Measurements from ENCODE around the gene POM121C.
"Not testable (repeated sequence)": the region's sequence is repeated elsewhere in the genome, so short reads cannot be mapped to it uniquely, and the experiment has no call there.

The POM121C gene

DNA sequence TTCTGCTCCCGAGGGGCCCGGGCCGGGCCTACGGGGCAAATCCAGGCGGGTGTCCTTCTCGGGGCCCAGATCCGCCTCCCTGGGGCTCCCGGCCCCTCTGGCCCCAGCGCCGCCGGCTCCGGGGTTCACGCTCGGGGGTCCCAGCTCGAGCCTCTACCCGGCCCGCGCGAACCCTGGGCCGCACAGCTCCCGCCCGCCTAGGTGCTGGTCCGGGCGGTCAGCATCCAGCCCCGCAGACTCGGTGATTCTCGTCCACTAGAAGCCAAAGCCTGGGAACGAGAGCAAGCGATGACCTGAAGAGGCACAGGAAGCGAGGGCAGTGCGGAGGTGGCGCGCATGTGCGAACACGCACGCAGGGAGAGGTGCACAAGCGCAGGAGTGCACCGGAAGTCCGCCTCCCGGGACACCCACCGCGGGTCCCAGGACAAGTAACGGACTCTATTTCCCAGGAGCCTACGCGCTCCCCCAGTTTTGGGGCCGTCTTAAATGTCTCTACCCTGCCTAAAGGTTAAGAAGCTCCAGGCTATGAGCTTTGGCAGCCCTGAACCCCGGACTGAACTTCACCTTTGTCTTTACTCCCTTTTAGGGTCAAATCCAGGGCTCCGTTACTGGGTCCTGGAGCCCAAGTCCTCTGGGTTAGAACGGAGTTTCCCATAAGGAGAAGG is at the start of gene POM121C:
Gene POM121C, minus strand, starts transcription at position 321 of the 665 bp plus-strand sequence. CDS start 44,803 bp downstream, outside the sequence.
- DNase-seq (ENCODE audit: low read depth in 2 of 2): peak; percentile 63 to 67

DNA sequence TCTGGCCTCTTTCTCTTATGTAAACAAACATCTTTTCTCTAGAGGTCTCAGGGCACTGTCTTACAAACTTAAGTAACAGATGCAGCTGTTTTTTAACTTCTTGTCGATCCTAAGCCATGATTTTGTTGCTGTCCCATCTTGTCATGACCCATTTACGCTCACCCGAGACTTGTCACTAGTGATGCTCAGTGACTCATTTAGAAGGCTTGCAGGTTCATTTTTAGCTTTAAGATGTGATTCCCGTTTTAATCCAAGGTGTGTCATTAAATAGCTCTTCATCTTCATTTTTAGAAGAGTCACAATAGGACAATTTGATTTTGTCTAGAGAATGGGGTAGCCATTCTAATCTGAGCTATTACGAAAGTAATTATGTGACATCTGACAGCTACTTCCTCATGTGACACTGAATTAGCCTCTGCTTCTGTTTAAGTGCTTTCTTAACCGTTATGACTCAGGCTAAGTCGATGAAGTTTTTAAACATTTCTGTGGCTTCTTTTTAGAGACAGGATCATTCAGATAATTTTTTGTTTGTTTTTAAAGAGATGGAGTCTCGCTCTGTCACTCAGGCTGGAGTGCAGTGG is 48.7 kb upstream of the POM121C start:
- no peak for DNase-seq (ENCODE audit: low read depth in 2 of 2)

- DNase-seq (ENCODE audit: low read depth in 2 of 2): no peak
Observed at GRCh38 chr7:75533926-75534325, 47.8 kb upstream of the POM121C start.

DNA sequence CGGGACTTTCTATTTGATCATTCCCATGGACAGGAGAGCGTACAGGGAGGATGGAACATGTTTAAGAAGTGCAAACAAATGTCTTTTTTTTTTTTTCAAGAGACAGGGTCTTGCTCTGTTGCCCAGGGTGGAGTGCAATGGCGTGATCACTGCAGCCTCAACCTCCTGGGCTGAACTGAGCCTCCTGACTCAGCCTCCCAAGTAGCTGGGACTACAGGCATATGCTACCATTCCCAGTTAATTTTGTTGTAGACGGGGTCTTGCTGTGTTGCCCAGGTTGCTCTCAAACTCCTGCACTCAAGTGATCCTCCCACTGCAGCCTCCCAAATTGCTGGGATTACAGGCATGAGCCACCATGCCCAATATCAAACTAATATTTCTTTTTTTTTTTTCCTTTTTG is 46.5 kb upstream of the POM121C start:
- DNase-seq (ENCODE audit: low read depth in 2 of 2): no peak

GRCh38 chr7:75531359-75531821 is 45.3 kb upstream of the POM121C start:
- no peak for DNase-seq (ENCODE audit: low read depth in 2 of 2)

DNA sequence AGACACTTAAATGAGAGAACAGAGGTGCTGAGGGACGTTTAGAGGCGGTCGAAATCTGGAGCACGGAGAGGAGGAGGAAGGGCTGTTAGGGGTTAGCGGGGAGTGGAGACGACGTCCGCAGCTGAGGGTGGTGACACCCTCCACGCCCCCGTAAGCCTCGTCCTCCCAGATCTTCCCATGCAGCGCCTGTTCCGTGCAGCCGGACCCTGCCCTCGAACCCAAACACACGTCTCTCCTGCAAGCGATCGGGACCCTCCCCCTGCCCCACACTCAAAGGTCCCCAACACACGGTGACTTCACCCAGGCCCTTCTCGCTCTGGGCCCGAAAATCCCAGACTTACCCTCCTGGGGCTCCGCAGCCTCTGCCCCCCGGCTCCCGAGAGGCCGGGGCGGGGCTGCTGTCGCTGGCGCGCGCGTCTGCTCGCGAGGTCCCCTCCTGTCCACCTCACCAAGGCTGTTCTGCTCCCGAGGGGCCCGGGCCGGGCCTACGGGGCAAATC is 41.2 kb upstream of the POM121C start:
- DNase-seq (ENCODE audit: low read depth in 2 of 2): not testable (repeated sequence)

DNA sequence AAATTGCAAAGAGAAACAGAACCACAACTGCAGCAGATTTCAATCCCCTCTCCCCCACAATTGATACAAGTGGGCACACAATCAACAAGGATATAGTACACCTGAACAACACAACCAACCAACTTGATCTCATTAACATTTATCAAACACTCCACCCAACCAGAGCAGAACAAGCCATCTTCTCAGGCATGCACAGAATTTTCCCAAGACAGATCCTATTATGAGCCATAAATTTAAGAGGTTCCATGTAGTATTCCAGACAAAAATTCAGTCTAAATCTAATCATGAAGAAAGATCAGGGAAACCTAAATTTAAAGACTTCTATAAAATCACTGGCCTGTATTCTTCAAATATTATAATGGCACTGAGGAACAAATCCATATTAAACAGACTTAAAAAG is 35.6 kb upstream of the POM121C start:
- DNase-seq (ENCODE audit: low read depth in 2 of 2): not testable (repeated sequence)

DNA sequence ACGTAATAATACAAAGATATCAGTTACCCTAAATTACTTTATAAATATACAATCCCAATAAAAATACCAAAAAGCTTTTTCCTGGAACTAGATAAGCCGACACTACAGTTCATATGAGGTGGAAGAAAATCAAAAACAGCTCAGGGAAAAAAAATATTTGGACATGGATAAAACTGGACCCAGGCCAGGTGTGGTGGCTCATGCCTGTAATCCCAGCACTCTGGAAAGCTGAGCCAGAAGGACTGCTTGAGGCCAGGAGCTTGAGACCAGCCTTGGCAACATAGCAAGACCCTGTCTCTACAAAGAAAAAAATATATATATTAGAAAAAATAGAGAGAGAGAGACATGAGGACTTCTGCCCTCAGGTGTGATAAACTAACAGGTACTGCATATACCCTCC is 32.7 kb upstream of the POM121C start:
- not testable (repeated sequence) for DNase-seq (ENCODE audit: low read depth in 2 of 2)

- DNase-seq (ENCODE audit: low read depth in 2 of 2): not testable (repeated sequence)
Observed at GRCh38 chr7:75509033-75509432, 22.9 kb upstream of the POM121C start.

GRCh38 chr7:75492020-75492419 is 5.9 kb upstream of the POM121C start, which contains the start of gene SPDYE5:
Gene SPDYE5, plus strand, starts transcription at chr7:75492320. Its CDS starts 1,728 bp downstream, at chr7:75494048.
- not testable (repeated sequence) for DNase-seq (ENCODE audit: low read depth in 2 of 2)

GRCh38 chr7:75485355-75485978 is 632 bp downstream of the POM121C start:
- DNase-seq (ENCODE audit: low read depth in 2 of 2): not testable (repeated sequence)

DNA sequence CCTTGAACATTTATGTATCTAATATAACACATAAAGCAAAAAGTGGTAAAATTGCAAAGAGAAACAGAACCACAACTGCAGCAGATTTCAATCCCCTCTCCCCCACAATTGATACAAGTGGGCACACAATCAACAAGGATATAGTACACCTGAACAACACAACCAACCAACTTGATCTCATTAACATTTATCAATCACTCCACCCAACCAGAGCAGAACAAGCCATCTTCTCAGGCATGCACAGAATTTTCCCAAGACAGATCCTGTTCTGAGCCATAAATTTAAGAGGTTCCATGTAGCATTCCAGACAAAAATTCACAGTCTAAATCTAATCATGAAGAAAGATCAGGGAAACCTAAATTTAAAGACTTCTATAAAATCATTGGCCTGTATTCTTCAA is 5.8 kb downstream of the POM121C start:
- not testable (repeated sequence) for DNase-seq (ENCODE audit: low read depth in 2 of 2)

DNA sequence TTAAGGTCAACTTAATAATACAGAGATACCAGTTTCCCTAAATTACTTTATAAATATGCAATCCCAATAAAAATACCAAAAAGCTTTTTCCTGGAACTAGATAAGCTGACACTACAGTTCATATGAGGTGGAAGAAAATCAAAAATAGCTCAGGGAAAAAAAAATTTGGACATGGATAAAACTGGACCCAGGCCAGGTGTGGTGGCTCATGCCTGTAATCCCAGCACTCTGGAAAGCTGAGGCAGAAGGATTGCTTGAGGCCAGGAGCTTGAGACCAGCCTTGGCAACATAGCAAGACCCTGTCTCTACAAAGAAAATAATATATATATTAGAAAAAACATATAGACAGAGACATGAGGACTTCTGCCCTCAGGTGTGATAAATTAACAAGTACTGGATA is 8.6 kb downstream of the POM121C start:
- not testable (repeated sequence) for DNase-seq (ENCODE audit: low read depth in 2 of 2)

DNA sequence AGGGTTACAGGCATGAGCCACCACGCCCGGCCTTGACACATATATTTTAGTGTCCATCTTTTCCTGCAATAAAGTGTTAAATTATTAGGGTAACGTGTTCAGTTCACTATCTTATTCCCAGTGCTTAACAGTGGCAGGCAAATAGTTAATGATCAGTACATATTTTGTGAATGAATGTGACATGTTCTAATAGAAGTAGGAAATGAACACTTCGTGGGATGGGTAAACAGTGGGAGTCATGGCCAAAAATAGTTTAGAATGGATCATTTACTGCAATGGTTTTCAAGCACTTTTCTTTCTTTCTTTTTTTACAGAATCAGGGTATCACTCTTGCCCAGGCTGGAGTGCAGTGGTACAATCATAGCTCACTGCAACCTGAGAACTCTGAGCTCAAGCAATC is 15.9 kb downstream of the POM121C start:
- not testable (repeated sequence) for DNase-seq (ENCODE audit: low read depth in 2 of 2)

DNA sequence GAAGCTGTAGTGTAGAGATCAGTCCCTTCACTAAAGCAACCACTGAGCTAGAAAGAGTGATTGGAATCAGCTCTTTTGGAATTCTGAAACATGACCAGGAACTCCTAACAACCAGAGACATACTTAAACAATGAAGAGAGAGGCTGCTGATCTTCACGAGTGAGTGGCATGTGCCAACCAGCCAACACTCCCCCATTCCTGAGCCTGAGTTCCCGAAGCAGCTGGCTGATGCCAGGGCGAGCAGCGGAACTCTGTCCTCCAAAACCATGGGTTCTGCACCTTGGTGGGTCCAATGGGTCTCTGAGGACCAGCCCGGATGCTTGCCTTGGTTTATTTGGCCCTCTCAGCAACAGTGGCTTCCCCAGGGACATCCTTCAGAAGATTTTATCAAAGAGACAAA is 25.6 kb downstream of the POM121C start:
- not testable (repeated sequence) for DNase-seq (ENCODE audit: low read depth in 2 of 2)

GRCh38 chr7:75458034-75458433 is 28.1 kb downstream of the POM121C start:
- not testable (repeated sequence) for DNase-seq (ENCODE audit: low read depth in 2 of 2)

DNA sequence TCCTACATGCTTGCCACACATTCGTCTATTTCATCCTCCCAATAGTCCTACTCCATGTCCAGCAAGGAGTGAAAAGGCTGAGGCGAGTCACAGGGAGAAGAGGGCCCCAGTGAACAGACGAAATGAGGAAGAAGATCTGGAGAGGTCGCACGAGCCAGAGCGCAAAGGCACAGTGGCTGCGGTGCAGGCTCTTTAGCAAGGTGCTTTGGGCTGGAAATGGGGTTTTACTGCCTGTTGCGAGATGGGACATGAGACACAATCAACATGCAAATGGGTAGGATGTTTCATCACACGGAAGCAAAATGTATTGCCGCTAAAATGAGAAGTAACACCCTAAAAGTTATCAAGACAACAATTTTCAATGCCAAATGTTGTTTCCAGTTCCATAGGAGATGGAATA is 29.7 kb downstream of the POM121C start:
- not testable (repeated sequence) for DNase-seq (ENCODE audit: low read depth in 2 of 2)

DNA sequence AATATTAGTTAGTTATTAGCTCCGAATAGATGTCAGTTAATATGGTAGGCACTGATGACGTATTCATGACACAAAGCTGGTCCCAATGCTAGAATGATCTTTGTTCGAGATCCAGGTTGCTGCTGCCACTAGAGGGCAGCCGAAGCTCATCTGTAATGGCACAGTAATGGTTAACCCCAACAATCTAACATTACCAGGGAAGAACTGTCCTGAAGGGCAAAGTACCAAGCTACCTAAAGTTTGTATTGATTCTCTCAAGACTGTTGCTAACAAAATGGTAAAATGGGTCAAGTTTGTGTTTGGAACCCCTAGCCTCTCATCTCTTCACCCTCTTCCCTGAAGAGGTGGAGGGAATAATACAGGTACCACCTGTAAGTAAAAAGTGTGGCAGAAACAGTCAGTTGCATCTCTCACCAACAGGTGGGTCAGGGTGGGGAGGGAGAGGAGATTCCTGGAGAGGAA is 33.6 kb downstream of the POM121C start:
- DNase-seq (ENCODE audit: low read depth in 2 of 2): not testable (repeated sequence)

DNA sequence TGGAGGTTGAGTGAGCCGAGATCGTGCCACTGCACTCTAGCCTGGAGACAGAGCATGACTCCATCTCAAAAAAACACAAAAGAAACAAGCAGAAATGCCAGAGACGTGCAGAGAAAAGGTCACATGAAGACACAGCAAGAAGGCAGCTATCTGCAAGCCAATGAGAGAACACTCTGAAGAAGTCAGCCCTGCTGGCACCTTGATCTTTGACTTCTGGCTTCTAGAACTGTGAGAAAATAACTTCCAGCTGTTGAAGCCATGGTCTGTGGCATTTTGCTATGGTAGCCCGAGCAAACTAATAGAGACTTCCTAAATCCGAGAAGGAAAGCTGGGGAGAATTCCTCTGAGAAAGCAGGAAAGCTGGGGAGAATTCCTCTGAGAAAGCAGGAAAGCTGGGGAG is 36.2 kb downstream of the POM121C start:
- DNase-seq (ENCODE audit: low read depth in 2 of 2): not testable (repeated sequence)

GRCh38 chr7:75442465-75443111 is 43.5 kb downstream of the POM121C start:
- not testable (repeated sequence) for DNase-seq (ENCODE audit: low read depth in 2 of 2)

GRCh38 chr7:75442101-75442464 is 44.0 kb downstream of the POM121C start:
- not testable (repeated sequence) for DNase-seq (ENCODE audit: low read depth in 2 of 2)

GRCh38 chr7:75439000-75439399 is 47.1 kb downstream of the POM121C start:
- not testable (repeated sequence) for DNase-seq (ENCODE audit: low read depth in 2 of 2)

Measured in stimulated activated CD8-positive, alpha-beta memory T cell treated with anti-CD3 and anti-CD28 coated beads, Interleukin-7, amount 100 ng/mL, for 1 hour (primary cell).